Astrocyte of the hippocampus (primary cell): ENCODE results near the gene SVEP1.

Source experiments
- DNase-seq: peaks from one replicate; pipeline ENCODE4 v3.0.0; 2011; ENCODE audit warnings: low read depth, low spot score

Gene SVEP1

GRCh38 chr9:110319781-110320492, 259.6 kb downstream of the SVEP1 start:
- DNase-seq, result no peak

DNA sequence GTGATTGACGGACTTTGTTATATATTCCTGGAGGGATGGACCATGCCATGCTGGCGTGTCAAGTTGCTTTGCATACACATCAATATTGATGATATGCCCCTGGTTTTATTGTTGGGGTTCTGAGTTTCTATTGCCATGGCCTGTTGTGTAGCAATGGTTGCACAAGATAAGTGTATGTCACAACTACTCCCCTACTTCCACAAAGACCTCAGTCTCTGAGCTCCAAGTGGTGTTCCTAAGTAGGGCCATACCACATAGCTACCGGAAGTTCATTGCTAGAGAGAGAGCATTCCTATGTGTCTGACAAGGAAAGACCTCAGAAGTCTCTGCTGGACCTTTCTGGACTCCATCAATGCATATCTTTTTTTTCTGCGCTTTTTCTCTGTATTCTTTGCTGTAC, 261.6 kb downstream of the SVEP1 start:
- DNase-seq, result no peak

GRCh38 chr9:110316261-110317075, 263.1 kb downstream of the SVEP1 start:
- no peak for DNase-seq
